Stimulated activated CD8-positive, alpha-beta memory T cell treated with anti-CD3 and anti-CD28 coated beads, Interleukin-2, amount 100 ng/mL, for 48 hours (primary cell): ENCODE data around the gene GCHFR.
A peak's percentile ranks its signal among the peaks of the same experiment; 100 is the strongest.

Source experiments
- DNase-seq, 2 donors: peaks; one replicate each; pipeline ENCODE4 v3.0.0-alpha.2; 2020; ENCODE audit warnings: low read depth in 2 of 2

Gene GCHFR

DNA sequence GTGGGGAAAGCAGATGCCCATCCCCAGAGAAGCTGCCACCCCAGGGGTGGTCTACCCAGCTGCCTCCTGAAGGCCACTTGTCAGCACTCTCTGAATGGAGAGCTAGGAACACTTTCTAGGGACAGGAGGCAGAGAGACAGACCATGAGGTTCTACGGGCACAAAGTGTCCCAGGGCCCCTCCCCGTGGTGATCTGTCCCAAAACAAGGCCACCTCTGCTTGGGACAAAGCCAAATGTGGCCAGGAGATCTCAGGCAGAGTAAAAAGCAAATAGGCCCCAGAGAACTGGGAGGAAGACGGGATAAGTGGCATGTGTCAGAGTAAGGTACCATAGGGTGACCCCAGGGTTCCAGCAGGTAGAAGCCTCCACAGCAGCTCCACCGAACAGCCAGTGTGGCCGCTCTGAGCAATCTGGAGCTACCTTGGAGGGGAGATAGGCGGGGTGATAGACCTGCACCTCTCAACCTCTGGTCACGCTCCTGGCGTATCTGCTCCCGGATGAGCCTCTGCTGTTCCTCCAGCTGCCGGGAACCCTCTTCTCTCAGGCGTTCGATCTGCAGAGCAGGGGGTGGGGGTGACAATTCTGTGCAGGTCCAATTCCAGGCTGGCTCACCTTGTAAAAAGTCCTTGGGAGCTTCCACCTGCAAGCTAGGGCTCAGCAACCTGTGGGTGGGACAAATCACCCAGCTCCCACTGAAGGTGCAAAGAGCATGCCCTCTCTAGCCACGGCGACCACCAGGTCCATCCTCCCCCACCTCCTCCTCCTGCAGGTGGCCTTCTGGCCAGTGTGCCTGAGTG is 12.1 kb downstream of the GCHFR start:
- no peak for DNase-seq

DNA sequence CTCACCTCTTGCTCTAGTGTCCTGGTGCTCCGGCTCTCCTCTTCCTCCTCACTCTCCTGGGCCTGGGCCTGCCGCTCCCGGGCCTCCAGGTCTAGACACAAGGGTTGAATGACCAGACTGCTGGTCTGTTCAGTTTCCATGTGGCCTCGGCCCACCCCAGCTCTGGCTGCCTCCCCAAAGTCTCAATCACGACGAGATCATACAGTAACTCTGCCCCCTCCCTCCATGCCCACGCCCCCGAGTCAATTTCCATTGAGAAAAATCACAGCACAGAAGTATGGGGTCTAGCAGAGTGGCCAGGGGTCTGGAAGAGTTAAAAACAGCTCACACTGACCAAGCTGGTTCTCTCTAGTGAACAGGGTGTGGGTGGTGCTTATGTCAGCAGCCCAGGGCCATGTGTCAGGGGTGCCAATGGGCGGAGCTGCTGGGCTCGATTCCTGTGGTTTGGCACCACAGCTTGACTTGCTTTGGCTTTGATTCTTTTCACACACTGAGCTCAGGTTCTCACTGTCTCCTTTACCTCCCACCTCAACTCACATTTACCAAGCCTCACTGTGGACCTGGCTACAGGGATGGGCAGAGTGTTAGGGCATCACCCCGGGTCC is 12.8 kb downstream of the GCHFR start:
- DNase-seq: no peak

DNA sequence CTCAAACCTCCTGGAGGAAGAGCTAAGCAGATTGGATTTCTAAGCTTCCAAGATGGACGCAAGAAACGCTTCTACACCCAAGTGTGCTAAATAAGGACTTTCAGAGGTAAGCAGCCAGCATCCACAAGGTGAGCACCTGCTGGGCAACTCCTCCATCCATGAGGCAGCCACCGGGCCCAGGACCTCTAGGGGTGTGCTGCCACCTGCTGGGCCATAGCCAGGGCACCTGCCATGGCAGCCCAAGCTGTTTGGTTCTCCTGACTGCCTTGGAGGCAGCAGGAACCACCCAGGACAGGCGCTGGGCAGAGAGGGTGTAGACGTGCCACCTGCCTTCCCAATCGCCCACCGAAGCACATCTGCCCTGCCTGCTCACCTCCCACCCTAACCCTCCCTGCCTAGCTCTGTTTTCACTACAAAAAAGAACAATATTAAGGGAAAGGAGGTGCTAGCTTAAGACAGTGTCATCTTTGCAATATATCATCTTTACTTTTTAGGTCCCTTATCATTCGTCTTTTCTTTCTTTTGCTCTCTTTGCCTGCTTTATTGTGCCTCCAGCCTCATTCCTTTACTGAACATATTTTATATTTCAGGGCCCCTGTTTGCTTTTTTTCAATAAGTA is 18.9 kb downstream of the GCHFR start:
- peak; percentile 60 to 71 for DNase-seq

DNA sequence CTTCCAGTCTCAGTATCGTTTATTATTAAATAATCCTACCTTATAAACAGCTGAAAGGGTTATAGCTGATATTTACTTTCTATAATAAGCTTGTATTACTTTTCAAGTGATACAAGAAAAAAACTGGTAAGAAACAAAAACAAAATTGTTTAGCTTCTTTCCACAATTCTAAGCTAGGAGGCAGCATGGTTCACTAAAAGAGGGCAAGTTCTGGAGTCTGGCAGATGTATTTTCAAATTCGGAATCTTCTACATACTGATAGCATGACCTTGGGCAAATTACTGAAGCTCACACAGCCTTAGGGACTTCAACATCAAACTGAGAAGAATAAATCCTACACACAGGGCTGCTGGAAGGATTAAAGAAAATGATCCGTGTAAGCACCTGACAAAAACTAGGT is 21.3 kb downstream of the GCHFR start:
- DNase-seq: no peak

DNA sequence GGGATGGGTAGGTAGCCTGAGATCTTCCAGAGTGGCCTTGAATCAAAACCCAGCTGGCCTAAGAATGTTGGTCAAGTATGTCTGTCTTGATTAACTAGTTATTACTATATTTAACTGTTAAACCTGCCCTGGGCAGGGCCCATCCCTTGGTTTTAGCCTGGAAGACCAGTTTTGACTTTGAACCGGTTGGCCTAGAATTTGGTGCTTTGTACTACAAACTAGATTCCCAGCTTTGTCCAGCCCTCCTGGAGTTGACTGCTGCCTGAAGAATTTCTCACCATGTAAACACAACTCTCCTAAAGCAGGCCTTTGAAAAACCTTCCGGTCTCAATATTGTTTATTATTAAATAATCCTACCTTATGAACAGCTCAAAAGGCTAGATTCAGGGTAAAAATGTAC is 21.9 kb downstream of the GCHFR start:
- DNase-seq: no peak

DNA sequence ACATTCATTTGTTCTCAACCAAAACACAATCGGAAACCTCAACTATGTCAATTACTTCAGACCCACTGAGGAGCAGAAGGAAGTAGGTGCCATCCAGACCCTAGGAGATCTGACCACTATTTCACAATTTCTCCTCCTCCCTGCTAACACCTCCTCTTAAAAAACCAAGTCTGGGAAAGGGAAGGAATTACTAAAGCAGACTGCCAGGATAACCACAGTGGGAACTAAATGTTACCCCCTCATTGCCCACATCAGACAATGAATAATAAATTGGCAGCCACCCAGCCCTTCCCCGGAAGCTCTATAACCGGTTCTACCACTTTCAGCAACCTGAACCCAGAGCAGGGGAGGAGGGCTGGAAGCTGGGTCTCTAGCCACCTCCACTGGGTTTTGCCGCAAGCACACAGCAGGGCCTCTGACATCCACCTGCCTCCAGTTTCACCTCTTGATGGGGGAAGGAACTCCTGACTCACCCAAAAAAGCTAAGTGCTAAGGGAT is 23.5 kb downstream of the GCHFR start:
- DNase-seq: peak; percentile 36 to 45

DNA sequence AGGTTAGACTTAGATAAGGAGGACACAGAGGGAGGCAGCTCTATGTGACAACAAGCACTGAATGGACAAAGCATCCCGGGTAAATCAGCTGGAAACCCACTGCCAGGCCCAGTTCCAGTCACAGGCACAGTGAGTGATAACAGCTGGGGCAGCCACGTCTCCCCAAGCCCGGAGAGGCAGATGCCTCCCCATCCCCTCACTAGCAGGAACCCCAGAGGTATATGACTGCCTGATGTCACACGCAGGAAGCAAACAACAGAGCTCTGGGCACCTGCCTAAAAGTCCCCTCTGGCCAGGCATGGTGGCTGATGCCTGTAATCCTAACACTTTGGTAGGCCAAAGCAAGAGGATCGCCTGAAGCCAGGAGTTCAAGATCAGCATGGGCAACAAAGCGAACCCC is 24.1 kb downstream of the GCHFR start:
- DNase-seq: no peak

DNA sequence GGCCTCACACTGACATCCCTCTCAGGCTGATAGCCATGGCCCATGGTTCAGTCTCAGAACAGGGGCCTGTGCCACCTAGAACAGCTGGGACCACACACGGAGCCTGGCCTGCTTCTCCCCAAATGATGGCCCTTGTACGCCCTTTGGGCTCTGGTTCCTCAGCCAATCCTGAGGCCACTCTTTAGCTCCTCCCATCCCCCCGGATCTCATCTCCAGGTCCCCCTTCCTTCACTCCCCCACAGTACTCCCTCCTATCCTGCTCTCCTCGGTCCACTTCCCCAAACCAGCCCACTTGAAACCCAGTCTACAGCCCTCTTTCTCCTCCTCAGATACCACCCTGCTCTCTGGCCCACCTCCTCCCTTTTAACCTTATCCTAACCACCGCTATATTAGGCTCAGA is 25.3 kb downstream of the GCHFR start:
- DNase-seq: no peak

DNA sequence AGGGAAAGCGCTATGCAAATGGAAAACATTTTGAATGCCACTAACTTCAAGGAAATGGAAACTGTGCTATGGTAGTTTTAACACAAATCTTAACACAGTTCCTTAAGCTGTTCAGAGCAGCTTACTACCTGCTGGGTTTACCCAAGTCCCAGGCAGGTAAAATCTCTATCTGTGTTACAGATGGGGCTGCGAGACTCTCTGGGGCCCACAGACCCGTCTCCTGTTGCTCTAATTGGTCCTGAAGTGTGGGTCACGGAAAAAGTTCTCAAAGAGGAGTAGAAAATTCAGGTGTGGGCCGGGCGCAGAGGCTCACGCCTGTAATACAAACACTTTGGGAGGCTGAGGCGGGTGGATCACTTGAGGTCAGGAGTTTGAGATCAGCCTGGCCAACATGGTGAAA is 26.1 kb downstream of the GCHFR start:
- DNase-seq: no peak

DNA sequence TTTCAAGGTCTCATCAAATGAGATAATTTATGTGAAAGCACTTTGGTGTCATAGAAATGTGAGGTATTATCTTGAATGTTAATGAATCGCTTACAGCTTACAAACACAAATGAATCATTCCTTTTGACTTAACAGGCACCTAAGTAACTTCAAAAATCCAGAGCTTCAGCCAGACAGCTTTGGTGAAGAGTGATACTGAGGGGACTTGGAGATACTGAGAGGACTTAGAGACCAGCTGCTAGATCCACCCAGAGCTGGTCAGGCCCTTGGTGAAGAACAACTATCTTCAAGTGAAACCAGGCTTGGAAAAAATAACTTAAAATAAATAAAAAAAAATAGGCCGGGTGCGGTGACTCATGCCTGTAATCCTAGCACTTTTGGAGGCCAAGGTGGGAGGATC is 26.9 kb downstream of the GCHFR start:
- no peak for DNase-seq

DNA sequence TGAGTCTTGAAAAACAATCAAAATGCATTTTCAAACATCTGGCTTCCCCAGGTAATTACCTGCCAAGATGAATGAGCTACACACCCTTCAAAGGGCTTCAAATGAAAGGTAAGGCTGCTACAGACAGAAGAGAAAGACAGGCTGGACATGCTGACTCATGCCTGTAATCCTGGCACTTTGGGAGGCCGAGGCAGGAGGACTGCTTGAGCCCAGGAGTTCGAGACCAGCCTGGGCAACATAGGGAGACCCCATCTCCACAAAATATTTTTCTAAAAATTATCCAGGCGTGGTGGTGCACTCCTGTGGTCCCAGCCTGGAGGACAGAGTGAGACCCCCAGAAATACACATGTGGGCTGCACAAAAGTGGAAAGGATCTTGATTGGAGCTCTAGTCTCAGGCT is 28.5 kb downstream of the GCHFR start:
- no peak for DNase-seq

DNA sequence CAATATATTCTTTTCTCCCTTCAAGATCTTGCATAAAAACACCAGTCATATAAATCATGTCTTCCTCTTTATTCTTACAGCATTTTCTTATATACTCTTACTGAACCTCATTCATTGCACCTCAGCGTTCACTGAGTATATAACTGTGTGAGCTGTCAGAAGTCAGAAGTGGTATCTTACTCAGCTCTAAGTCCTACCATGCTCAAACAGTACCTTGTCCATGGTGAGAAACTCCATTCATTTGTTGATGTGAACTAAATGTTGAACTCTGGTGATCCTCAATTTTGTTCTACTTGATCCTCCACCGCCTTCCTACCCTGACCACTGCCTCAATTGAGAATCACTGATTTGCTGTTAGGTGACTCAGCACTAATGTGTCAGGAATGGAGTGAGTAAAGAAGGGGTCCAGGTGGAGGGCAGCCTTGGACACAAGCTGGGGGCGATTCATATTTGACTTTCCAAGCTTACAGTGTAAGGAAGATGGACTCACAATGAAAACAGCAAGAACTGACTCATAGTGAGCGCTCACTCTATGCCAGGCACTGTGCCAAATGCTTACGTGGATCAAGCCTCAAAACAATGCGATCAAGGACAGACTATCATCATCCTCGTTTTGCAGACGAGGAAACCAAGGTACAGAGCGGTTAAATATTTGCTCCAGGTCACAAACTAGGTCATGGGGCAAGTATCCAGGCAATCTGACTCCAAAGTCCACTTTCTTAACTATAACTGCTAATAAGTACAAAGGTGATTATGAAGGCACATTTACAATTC is 29.5 kb downstream of the GCHFR start:
- DNase-seq: no peak

DNA sequence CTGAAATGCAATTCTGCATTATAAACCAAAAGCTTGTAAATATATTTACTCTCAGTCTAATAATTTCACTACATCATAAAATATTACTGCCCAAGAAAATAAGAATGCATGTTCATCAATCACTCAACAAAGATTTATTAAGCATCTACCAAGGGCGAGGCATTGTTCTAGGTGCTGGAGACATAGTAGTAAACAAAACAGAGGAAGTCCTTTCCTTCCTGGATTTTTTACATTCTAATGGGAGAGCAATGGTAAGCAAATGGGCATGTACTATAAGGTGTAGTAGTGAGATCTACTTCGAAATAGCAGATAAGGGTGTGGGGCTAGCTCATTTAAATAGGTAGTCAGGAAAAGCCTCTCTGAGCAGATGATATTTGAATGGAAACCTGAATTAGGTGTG is 32.2 kb downstream of the GCHFR start:
- DNase-seq: no peak

DNA sequence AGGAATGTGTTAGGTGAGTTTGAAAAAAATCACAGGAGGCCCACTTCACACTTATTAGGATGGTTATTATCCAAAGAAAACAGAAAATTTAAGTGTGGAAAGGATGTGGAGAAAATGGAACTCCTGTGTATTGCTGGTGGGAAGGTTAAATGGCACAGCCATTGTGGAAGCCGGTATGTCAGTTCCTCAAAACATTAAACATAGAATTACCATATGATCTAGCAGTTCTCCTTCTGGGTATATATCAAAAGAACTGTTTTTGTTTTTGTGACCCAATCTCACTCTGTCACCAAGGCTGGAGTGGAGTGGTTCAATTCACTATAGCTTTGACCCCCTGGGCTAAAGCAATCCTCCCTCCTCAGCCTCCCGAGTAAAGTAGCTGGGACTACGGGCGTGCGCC is 32.6 kb downstream of the GCHFR start:
- no peak for DNase-seq

DNA sequence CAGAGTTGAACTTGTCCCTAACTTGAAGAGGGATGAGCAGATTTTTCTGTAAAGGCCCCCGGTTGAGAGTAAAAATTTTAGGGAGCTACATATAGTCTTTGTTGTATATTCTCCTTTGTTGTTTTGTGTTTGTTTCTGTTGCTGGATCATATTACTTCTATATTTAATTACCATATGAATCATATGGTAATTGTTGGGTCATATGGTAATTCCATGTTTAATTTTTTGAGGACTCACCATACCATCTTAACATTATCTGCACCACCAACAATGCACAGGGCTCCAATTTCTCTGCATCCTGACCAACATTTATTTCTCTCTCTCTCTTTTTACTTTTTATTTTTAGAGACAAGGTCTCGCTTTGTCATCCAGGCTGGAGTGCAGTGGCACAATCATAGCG is 35.7 kb downstream of the GCHFR start:
- no peak for DNase-seq

DNA sequence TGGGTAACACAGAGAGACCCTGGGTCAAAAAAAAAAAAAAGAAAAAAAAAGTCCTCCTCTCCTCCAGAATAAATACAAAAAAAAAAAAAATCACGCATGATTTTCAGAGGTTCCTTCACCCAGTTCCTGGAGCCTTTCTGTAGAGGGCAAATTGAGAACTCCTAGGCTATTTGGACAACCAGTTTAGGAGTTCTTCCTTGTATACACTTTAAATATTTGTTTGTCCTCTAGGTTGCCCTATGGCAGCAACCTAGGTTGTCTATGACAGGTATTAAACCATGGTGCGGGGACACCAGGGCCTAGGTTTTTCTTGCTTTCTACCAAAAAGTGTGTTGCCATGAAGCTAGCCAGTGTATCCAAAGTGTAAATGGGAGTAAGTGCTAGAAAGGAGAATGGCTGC is 39.2 kb downstream of the GCHFR start:
- no peak for DNase-seq

DNA sequence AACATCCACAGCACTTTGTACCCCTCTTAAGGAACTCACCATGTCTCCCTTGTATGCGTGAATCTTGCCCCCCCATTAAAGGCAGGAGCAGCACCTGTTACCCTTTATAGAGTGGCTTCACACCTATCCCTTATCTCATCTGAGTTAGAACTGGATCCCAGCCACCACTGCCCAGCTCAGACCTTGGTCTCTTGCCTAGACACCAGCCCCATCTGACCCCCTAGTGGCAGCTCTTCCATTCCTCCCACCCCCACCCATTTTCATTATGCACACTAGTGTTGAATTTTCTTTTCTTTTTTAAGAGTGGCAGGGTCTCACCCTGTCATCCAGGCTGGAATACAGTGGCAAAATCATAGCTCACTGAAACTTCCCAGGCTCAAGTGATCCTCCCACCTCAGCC is 39.8 kb downstream of the GCHFR start:
- no peak for DNase-seq

DNA sequence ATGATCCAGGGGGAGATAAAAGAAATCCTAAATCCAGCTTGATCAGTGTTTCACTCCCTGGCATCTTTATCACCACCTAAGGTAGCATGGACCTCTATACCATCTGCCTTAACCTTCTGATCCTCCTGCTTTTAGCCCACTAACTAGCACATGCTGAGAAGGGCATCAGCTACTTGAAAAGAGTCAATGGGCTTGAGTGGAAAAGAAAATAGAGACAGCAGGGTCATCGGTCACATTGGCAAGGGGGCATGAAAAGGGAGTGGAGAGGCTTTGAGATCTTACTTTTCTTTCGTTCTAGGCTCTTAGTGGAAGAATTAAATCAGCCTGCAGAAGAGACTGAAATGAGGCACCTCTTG is 42.8 kb downstream of the GCHFR start:
- no peak for DNase-seq

DNA sequence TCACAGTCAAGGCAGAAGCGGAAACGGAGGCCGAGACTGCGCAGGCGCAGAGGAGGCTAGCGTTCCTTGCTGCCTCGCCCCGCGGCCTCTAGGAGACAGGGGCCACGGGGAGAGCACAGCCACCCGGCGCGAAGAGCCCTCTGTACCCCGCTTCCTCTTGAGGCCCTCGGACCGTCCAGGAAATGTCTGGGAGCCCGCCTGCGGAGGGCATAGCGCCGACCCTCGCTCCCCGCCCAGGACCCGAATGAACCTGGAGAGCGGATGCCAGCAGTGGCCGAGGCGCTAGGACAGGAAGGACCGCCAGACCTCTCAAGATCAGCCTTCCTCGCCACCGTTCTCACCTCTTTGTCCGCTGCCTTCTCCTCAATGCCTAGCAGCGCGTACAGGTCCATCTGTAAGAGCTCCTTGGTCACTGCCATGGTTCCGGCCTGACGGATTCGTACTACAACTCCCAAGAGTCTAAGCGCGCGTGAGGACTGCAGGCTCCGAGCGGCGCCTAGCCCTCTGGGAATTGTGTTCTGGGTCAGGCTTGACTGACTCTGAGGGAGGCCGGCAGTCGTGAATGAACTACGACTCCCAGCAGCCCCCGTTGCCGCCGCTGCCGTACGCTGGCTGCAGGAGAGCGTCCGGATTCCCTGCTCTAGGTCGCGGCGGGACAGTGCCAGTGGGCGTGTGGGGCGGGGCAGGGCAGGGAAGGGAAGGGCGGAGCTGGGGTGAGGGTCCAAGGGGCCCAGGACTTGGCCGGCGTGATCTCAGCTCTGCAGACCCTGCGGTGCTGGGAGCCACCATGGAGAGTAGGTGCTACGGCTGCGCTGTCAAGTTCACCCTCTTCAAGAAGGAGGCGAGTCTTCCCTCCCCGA is 43.4 kb downstream of the GCHFR start, which contains the start of the genes DNAJC17 and ZFYVE19:
TSS of gene DNAJC17 (minus strand) at position 446 of the 860 bp plus-strand sequence. CDS start at position 419, 27 bp downstream.
TSS of gene ZFYVE19 (plus strand) at position 62 of the 860 bp plus-strand sequence. CDS start at position 563, 501 bp downstream.
- DNase-seq: peak; percentile 89 to 92

DNA sequence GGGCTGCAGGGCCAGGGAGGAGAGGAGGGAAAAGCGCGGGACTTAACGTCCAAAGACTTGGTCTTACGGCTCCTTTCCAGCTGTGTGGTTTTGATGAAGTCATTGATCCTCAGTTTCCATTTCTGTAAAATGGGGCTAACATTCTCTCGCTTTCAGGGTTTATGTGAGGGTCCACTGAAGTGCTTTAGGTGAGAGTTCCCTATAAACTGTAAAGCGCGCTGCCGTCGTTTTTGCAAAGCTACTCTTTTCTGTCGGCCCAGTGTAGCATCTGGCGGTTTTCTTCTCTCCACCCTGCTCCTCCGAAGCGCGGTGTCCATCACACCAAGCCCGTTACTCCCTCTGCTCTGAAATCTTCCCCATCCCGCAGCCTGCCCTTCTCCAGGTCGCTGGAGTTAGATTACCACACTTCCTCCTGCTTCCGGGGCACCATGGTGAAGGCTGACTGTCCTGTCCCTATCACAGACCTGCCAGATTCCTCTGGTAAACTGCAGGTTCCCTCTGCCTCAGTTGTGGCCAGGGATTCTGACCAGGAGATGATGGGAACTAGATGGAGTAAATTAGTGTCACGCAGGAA is 44.1 kb downstream of the GCHFR start:
- no peak for DNase-seq
